PC-9 (cell line): ENCODE measurements around the gene RFX2. TPM values are rescaled to one million over a fixed set of nuclear protein-coding genes. Genes with fewer than 3 reads are reported as not detected.

ENCODE experiments used
- BruUV-seq: library from RNA; stranded (reverse); fragments of 400-500 nt; replicated peaks from 2 replicates; lab custom pipeline; 2021; lab: Mats Ljungman, UMichigan
- CTCF ChIA-PET: fragments of 300-600 bp; sonication (Branson Sonifier 250); formaldehyde crosslinking; loops from one replicate; lab custom pipeline; 2022; ENCODE audit warnings: antibody characterized with exemption; lab: Charles Lee
- POLR2A ChIA-PET: fragments of 300-600 bp; sonication (Branson Sonifier 250); formaldehyde crosslinking; loops from one replicate; lab custom pipeline; 2022; ENCODE audit warnings: antibody characterized with exemption; ENCODE audit not compliant: unreplicated experiment; lab: Charles Lee
- DNase-seq, 2 experiments: peaks; one replicate each; pipeline versions ENCODE4 v3.0.0 to v3.0.0-alpha.2; 2015 to 2022; ENCODE audit warnings: mixed read lengths in 1 of 2
- H2AFZ ChIP-seq: fragments of 200-600 bp; sonication (generic); 2 replicates; pipeline ENCODE4 v1.8.1; 2017; ENCODE audit warnings: antibody characterized with exemption
- H3F3A ChIP-seq: fragments of 200-600 bp; sonication (generic); 2 replicates; pipeline ENCODE4 v1.8.1; 2017; ENCODE audit warnings: antibody characterized with exemption, mild to moderate bottlenecking, low read depth; ENCODE audit not compliant: insufficient read depth
- H3K27ac ChIP-seq: fragments of 200-600 bp; sonication (generic); 2 replicates; pipeline ENCODE4 v1.6.1; 2016; ENCODE audit warnings: mixed run types
- H3K27me3 ChIP-seq: fragments of 200-600 bp; sonication (generic); 2 replicates; pipeline ENCODE4 v1.6.1; 2016; ENCODE audit warnings: low read depth, mixed run types; ENCODE audit not compliant: insufficient read depth
- H3K36me3 ChIP-seq: fragments of 200-600 bp; sonication (generic); 2 replicates; pipeline ENCODE4 v1.6.1; 2016; ENCODE audit warnings: low read depth, mixed run types
- H3K4me1 ChIP-seq: fragments of 200-600 bp; sonication (generic); replicated peaks from 2 replicates; pipeline ENCODE4 v1.6.1; 2016; ENCODE audit warnings: mixed run types; ENCODE audit not compliant: insufficient read depth
- H3K4me2 ChIP-seq: fragments of 200-600 bp; sonication (generic); 2 replicates; pipeline ENCODE4 v1.6.1; 2017; ENCODE audit warnings: mixed run types
- H3K4me3 ChIP-seq: fragments of 200-600 bp; sonication (generic); 2 replicates; pipeline ENCODE4 v1.6.1; 2016; ENCODE audit warnings: mixed run types
- H3K79me2 ChIP-seq: fragments of 200-600 bp; sonication (generic); 2 replicates; pipeline ENCODE4 v1.6.1; 2017; ENCODE audit warnings: low read depth, mixed run types
- H3K9me2 ChIP-seq: fragments of 200-600 bp; sonication (generic); 2 replicates; pipeline ENCODE4 v1.8.1; 2017; ENCODE audit warnings: mild to moderate bottlenecking; ENCODE audit not compliant: insufficient read depth
- H3K9me3 ChIP-seq: fragments of 200-600 bp; sonication (generic); 2 replicates; pipeline ENCODE4 v1.8.1; 2016; ENCODE audit warnings: low read depth; ENCODE audit not compliant: insufficient read depth
- H4K20me1 ChIP-seq: fragments of 200-600 bp; sonication (generic); 2 replicates; pipeline ENCODE4 v1.8.1; 2017; ENCODE audit not compliant: insufficient read depth
- CTCF ChIP-seq: fragments of 200-600 bp; sonication (generic); conservative IDR thresholded peaks from 2 replicates; pipeline ENCODE4 v1.6.1; 2017; ENCODE audit warnings: mixed run types, antibody characterized with exemption, mild to moderate bottlenecking, moderate library complexity
- EZH2 ChIP-seq: fragments of 200-600 bp; sonication (generic); IDR thresholded peaks from 2 replicates; pipeline ENCODE4 v1.8.0; 2017; ENCODE audit warnings: antibody characterized with exemption, low read depth
- intact Hi-C: fragments of 100-400 bp; cut with micrococcal nuclease; formaldehyde crosslinking; loops from one replicate; pipeline ENCODE4 v1.10.0; 2022; ENCODE audit not compliant: unreplicated experiment
- total RNA-seq: library from RNA; stranded (reverse); gene quantifications from 2 replicates; pipeline ENCODE4 v1.2.3, GENCODE V29; 2021

Gene RFX2
- total RNA-seq, 1 experiment from 2014 or later = 11.6 TPM

- ChIA-PET CTCF (no interaction called here), POLR2A (no interaction called here)
- Histone ChIP-seq H3K9me3 (no peaks in the 10 kb centered on the region), H3K36me3 (no peaks in the 10 kb centered on the region), H3K4me2 (no peak overlapping the region), H3K4me1 (peaks cover 15% of the 10 kb centered on the region), H2AFZ (no peak overlapping the region), H3F3A (no peaks in the 10 kb centered on the region), H3K9me2 (no peaks in the 10 kb centered on the region), H4K20me1 (no peaks in the 10 kb centered on the region), H3K27me3 (no peaks in the 10 kb centered on the region), H3K4me3 (no peak overlapping the region), H3K79me2 (no peaks in the 10 kb centered on the region), H3K27ac (no peak overlapping the region)
- no peak for TF ChIP-seq CTCF
- no peak for TF ChIP-seq EZH2
- DNase-seq = no peak
- BruUV-seq = no TSS peak
- intact Hi-C loops = no loop called here
Measured at GRCh38 chr19:6095760-6096159, 14.5 kb downstream of the RFX2 start.

- Histone ChIP-seq H4K20me1 (no peaks in the 10 kb centered on the region), H3K27ac (peak overlapping the region; percentile 39; the same call in 1 of the 2 replicates), H3K27me3 (no peaks in the 10 kb centered on the region), H3K79me2 (no peaks in the 10 kb centered on the region), H2AFZ (no peak overlapping the region), H3K36me3 (no peaks in the 10 kb centered on the region), H3K9me3 (no peaks in the 10 kb centered on the region), H3K4me1 (peaks cover 37% of the 10 kb centered on the region), H3F3A (peaks cover 13% of the 10 kb centered on the region), H3K4me2 (peak overlapping the region; percentile 75), H3K9me2 (no peaks in the 10 kb centered on the region), H3K4me3 (peak overlapping the region; percentile 47; the same call in 1 of the 2 replicates)
- ChIA-PET POLR2A (interaction anchor here (0.5 to 0.7 kb wide), 5 partner anchors 14 to 541 kb away, joined by 3 to 13 read pairs (median 3); no protein-coding TSS in a partner anchor), CTCF (interaction anchor here (0.6 to 1.1 kb wide), 3 partner anchors 13 to 33 kb away, joined by 3 to 7 read pairs (median 5); no protein-coding TSS in a partner anchor)
- DNase-seq = peak; percentile 83 to 85
- intact Hi-C loops = no loop called here
- no TSS peak for BruUV-seq
- no peak for TF ChIP-seq EZH2
- TF ChIP-seq CTCF = no peak
Measured at GRCh38 chr19:6092329-6093286, 17.7 kb downstream of the RFX2 start.

- H4K20me1 ChIP-seq = no peaks in the 10 kb centered on the region
Measured at GRCh38 chr19:6091771-6092291, 18.5 kb downstream of the RFX2 start.

More at GRCh38 chr19:6091771-6092291, 18.5 kb downstream of the RFX2 start:
- ChIA-PET POLR2A (interaction anchor here (0.6 to 0.7 kb wide), 3 partner anchors 17 to 542 kb away, joined by 3 to 7 read pairs (median 3); no protein-coding TSS in a partner anchor), CTCF (interaction anchor here (0.6 to 1.1 kb wide), 4 partner anchors 14 to 736 kb away, joined by 3 to 7 read pairs (median 4); no protein-coding TSS in a partner anchor)
- Histone ChIP-seq H3K9me2 (no peaks in the 10 kb centered on the region), H3K4me2 (peak overlapping the region; percentile 75), H3K9me3 (no peaks in the 10 kb centered on the region), H3K27ac (peak overlapping the region; percentile 39; the same call in 1 of the 2 replicates), H3K79me2 (no peaks in the 10 kb centered on the region), H3K27me3 (no peaks in the 10 kb centered on the region), H2AFZ (no peak overlapping the region), H3K4me3 (peak overlapping the region; percentile 47; the same call in 1 of the 2 replicates), H3F3A (peaks cover 21% of the 10 kb centered on the region), H3K4me1 (peaks cover 44% of the 10 kb centered on the region), H3K36me3 (no peaks in the 10 kb centered on the region)
- DNase-seq = no peak
- intact Hi-C loops = no loop called here
- no peak for TF ChIP-seq CTCF
- no peak for TF ChIP-seq EZH2
- BruUV-seq = TSS peak; percentile 18
